ENCODE data around the gene GRK1.
"Not testable (repeated sequence)": the region's sequence is repeated elsewhere in the genome, so short reads cannot be mapped to it uniquely, and the experiment has no call there.

The GRK1 gene

DNA sequence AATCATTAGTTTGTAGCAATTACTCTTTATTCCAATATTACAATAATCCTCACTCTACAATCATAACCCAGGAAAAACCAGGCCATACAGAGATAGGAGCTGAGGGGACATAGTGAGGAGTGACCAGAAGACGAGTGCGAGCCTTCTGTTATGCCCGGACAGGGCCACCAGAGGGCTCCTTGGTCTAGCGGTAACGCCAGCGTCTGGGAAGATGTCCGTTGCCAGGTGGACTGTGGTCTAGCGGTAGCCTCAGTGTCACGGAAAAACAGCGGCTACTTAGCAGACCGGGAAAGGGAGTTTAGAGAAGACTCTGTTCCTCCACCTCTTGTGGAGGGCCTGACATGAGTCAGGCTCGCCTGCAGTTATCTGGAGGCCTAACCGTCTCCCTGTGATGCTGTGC is 45.5 kb upstream of the GRK1 start:
- peaks cover 3 to 75% of the 10 kb centered on the region in 2 experiments; a peak in 2 of 3 replicates for H3K36me3 ChIP-seq (ENCODE audit: control insufficient read depth in 2 of 2, insufficient read depth in 1 of 2, low read length in 2 of 2)
- CTCF ChIA-PET, POLR2A ChIA-PET: not testable (repeated sequence)

DNA sequence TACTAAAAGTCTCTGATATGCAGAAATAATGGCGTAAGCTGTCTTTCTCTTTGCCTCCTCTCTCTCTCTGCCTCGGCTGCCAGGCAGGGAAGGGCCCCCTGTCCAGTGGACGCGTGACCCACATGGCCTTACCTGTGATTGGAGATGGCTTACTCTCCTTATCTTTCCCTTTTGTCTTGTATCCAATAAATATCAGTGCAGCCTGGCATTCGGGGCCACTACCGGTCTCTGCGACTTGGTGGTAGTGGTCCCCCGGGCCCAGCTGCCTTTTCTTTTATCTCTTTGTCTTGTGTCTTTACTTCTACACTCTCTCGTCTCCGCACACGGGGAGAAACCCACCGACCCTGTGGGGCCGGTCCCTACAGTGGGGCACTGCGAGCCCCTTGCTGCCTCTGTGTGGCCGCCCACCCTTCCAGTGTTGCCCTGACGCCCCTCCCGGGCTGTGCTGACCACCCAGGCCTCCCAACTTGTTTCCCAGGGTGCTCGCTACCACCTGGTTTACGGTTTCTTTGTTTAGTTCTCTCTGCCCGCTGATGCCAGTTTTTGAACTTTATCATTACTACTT is 45.0 kb upstream of the GRK1 start:
- H3K4me1 ChIP-seq (ENCODE audit: control insufficient read depth, insufficient read depth, low read length); POLR2A ChIA-PET; CTCF ChIA-PET; H3K27ac ChIP-seq (ENCODE audit: extremely low read depth, low read depth, low read length); H3K4me3 ChIP-seq (ENCODE audit: low read depth, low read length); H3K9me3 ChIP-seq (ENCODE audit: control insufficient read depth, insufficient read depth, low read depth, low read length): not testable (repeated sequence)
- H3K36me3 ChIP-seq (ENCODE audit: control insufficient read depth in 2 of 2, insufficient read depth in 1 of 2, low read length in 2 of 2): peaks cover 3 to 75% of the 10 kb centered on the region in 2 experiments; a peak in 2 of 3 replicates

More for the DNA sequence above, 45.5 kb upstream of the GRK1 start:
- TF ChIP-seq ZNF202 (tag by site-specific recombination; IDR thresholded peaks at IDR 0.05; ENCODE audit: borderline replicate concordance): peak; percentile 38; the same call in 1 of the 2 replicates
- H3K9me3 ChIP-seq (ENCODE audit: control insufficient read depth, insufficient read depth, low read depth, low read length); H3K4me3 ChIP-seq (ENCODE audit: low read depth, low read length); H3K27ac ChIP-seq (ENCODE audit: extremely low read depth, low read depth, low read length); H3K4me1 ChIP-seq (ENCODE audit: control insufficient read depth, insufficient read depth, low read length): not testable (repeated sequence)

DNA sequence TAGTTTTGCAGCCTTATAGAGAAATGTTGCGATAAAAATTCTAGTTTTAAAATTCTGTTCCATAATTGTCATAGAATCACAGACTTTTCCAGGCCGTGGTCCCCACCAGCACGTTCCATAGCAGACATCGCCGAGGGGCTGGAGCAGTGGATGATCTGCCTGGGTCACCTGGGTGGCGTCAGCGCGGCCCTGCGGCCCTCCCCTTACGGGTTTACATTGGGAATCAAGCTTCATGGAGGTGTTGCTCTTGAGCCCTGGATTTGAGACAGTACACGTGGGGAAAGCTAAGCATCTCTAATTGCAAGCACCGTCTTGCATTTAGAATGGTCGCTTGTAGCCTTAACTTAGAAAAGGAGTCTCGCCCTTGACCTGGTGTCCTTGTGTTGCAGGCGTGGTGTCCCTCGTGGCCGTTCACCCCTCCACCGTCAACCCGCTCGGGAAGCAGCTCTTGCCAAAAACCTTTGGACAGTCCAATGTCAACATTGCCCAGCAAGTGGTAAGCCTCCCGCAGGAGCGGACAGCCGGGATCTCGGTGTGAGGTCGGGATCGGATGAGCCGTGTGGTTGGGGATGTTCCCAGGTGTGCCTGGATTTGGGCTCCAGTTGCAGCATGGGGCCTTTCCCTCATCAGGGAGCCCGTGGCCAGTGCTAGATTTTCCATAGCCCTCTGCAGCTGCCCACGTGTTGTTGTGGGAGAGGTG is 44.1 kb upstream of the GRK1 start:
- H3K4me1 ChIP-seq (ENCODE audit: control insufficient read depth, insufficient read depth, low read length): no peaks in the 10 kb centered on the region
- peaks cover 3 to 79% of the 10 kb centered on the region in 2 experiments; a peak in 2 of 3 replicates for H3K36me3 ChIP-seq (ENCODE audit: control insufficient read depth in 2 of 2, insufficient read depth in 1 of 2, low read length in 2 of 2)
- no peak overlapping the region for H3K4me3 ChIP-seq (ENCODE audit: low read depth, low read length)
- ChIA-PET CTCF (no interaction called here), POLR2A (no interaction called here)
- H3K27ac ChIP-seq (ENCODE audit: extremely low read depth, low read depth, low read length): no peak overlapping the region
- no peaks in the 10 kb centered on the region for H3K9me3 ChIP-seq (ENCODE audit: control insufficient read depth, insufficient read depth, low read depth, low read length)
- no peak for TF ChIP-seq SALL2 (tag by site-specific recombination; IDR thresholded peaks at IDR 0.05; ENCODE audit: borderline replicate concordance)

GRCh38 chr13:113623491-113624234 is 43.4 kb upstream of the GRK1 start:
- peaks cover 0 to 79% of the 10 kb centered on the region in 2 experiments; a peak in 1 of 3 replicates for H3K36me3 ChIP-seq (ENCODE audit: control insufficient read depth in 2 of 2, insufficient read depth in 1 of 2, low read length in 2 of 2)
- H3K4me3 ChIP-seq (ENCODE audit: low read depth, low read length): no peak overlapping the region
- 0 out of 2 replicates have a peak, but pooled peaks have one; percentile 26 for TF ChIP-seq ZFHX2 (tag by site-specific recombination; conservative IDR thresholded peaks at IDR 0.05)
- no peak for TF ChIP-seq SCRT1 (tag by site-specific recombination; IDR thresholded peaks at IDR 0.05; ENCODE audit: borderline replicate concordance)
- H3K4me1 ChIP-seq (ENCODE audit: control insufficient read depth, insufficient read depth, low read length): no peaks in the 10 kb centered on the region
- H3K9me3 ChIP-seq (ENCODE audit: control insufficient read depth, insufficient read depth, low read depth, low read length): no peaks in the 10 kb centered on the region
- ChIA-PET CTCF (no interaction called here), POLR2A (no interaction called here)
- no peak overlapping the region for H3K27ac ChIP-seq (ENCODE audit: extremely low read depth, low read depth, low read length)

- Histone ChIP-seq H3K4me1 (ENCODE audit: control insufficient read depth, insufficient read depth, low read length) (no peaks in the 10 kb centered on the region), H3K9me3 (ENCODE audit: control insufficient read depth, insufficient read depth, low read depth, low read length) (no peaks in the 10 kb centered on the region), H3K27ac (ENCODE audit: extremely low read depth, low read depth, low read length) (no peak overlapping the region), H3K4me3 (ENCODE audit: low read depth, low read length) (no peak overlapping the region), H3K36me3 (ENCODE audit: control insufficient read depth in 2 of 2, insufficient read depth in 1 of 2, low read length in 2 of 2) (peaks cover 0 to 83% of the 10 kb centered on the region in 2 experiments; a peak in 1 of 3 replicates)
- TF ChIP-seq ZEB2 (tag by site-specific recombination; IDR thresholded peaks at IDR 0.05) (peak; percentile 97), ZNF510 (tag by site-specific recombination; IDR thresholded peaks at IDR 0.05; ENCODE audit: insufficient replicate concordance) (no peak)
- POLR2A ChIA-PET: no interaction called here
- CTCF ChIA-PET: no interaction called here
Measured at GRCh38 chr13:113624235-113624587, 42.8 kb upstream of the GRK1 start.

GRCh38 chr13:113624640-113625304 is 42.2 kb upstream of the GRK1 start:
- peaks cover 0 to 85% of the 10 kb centered on the region in 2 experiments; a peak in 1 of 3 replicates for H3K36me3 ChIP-seq (ENCODE audit: control insufficient read depth in 2 of 2, insufficient read depth in 1 of 2, low read length in 2 of 2)
- not testable (repeated sequence) for H3K27ac ChIP-seq (ENCODE audit: extremely low read depth, low read depth, low read length)

More at GRCh38 chr13:113624640-113625304, 42.2 kb upstream of the GRK1 start:
- H3K9me3 ChIP-seq (ENCODE audit: control insufficient read depth, insufficient read depth, low read depth, low read length); H3K4me3 ChIP-seq (ENCODE audit: low read depth, low read length); POLR2A ChIA-PET; H3K4me1 ChIP-seq (ENCODE audit: control insufficient read depth, insufficient read depth, low read length); CTCF ChIA-PET: not testable (repeated sequence)
- TF ChIP-seq ZEB2 (tag by site-specific recombination; IDR thresholded peaks at IDR 0.05): peak; percentile 99

Data from HEK293 (cell line).